Transverse colon (tissue), 4 donors: ENCODE data around the gene DPAGT1. TPM values are rescaled to one million over a fixed set of nuclear protein-coding genes. Genes with fewer than 3 reads are reported as not detected.

Experiments used
- DNase-seq: peaks from one replicate; pipeline ENCODE4 v3.0.0-alpha.2; 2019
- H3K27ac ChIP-seq, 4 donors: fragments of 200-600 bp; sonication (generic); 2 replicates each; pipeline ENCODE4 v1.5.1; 2016 to 2018; ENCODE audit warnings: inconsistent platforms in 4 of 4
- H3K27me3 ChIP-seq: fragments of 200-600 bp; sonication (generic); 2 replicates; pipeline ENCODE4 v1.5.1; 2017; ENCODE audit warnings: inconsistent platforms
- H3K36me3 ChIP-seq, 4 donors: fragments of 200-600 bp; sonication (generic); 2 replicates each; pipeline ENCODE4 v1.5.1; 2017 to 2019; ENCODE audit warnings: inconsistent platforms in 4 of 4
- H3K4me1 ChIP-seq, 4 donors: fragments of 200-600 bp; sonication (generic); 2 replicates each; pipeline ENCODE4 v1.5.1; 2017 to 2020; ENCODE audit warnings: inconsistent platforms in 4 of 4
- H3K4me3 ChIP-seq, 4 donors: fragments of 200-600 bp; sonication (generic); 1 replicate in 1 of 4; 2 replicates in 3 of 4; pipeline versions ENCODE4 v1.5.1 to v1.6.1; 2017 to 2019; ENCODE audit warnings: inconsistent platforms in 4 of 4
- H3K9me3 ChIP-seq, 2 donors: fragments of 200-600 bp; sonication (generic); 2 replicates each; pipeline ENCODE4 v1.5.1; 2017 to 2019; ENCODE audit warnings: inconsistent platforms in 2 of 2
- EP300 ChIP-seq: sonication (generic); formaldehyde crosslinking; IDR thresholded peaks from one replicate; pipeline ENCODE4 v1.6.1; 2017; ENCODE audit warnings: antibody characterized with exemption, low read depth
- WGBS, 2 donors: methylation state at CpG; one replicate each; pipeline ENCODE4 v1.1.5; 2018; ENCODE audit warnings: low coverage in 1 of 2; 5-methylcytosine and 5-hydroxymethylcytosine counted together
- in situ Hi-C, 4 donors: fragments of 200-750 bp; cut with MboI; loops; one replicate each; pipeline versions ENCODE4 v1.15.0 to v1.15.1; 2017; ENCODE audit warnings: low sequenced_read_pairs in 3 of 4, low pct_ligation_motif_present in 1 of 4, low pct_unique_long_range_greater_than_20kb in 1 of 4
- intact Hi-C: fragments of 100-400 bp; cut with DNase I; formaldehyde crosslinking; loops from one replicate; pipeline ENCODE4 v1.15.1; 2023; ENCODE audit warnings: low total_unique reads
- total RNA-seq, 4 donors: library from RNA; depleted of rRNA; stranded (reverse); fragments of >200 nt; gene quantifications; one replicate each; pipeline ENCODE4 v1.1.0, GENCODE V29; 2016

Gene DPAGT1
- total RNA-seq, 4 donors from 2014 or later, result 4.5 to 63.9 (median 26.3) TPM

DNA sequence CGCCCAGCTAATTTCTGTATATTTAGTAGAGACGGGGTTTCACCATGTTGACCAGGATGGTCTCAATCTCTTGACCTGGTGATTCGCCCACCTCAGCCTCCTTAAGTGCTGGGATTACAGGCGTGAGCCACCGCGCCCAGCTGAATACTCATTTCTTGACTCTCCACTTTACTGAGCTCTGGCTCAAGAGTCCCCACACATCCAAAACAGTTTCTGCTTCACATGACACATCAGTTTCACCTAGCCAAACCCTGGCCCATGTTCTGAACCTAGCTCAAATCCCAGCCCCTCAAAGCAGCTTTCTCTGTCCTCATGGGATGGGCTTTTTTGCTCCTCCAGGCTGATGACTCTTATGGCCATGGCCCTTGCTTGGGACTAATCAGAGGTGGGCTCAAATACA is 54.4 kb downstream of the DPAGT1 start:
- Histone ChIP-seq H3K27me3 (no peaks in the 10 kb centered on the region), H3K9me3 (no peaks in the 10 kb centered on the region), H3K4me3 (no peak overlapping the region), H3K4me1 (no peaks in the 10 kb centered on the region), H3K27ac (no peak overlapping the region), H3K36me3 (peaks cover 0 to 56% (median 18%) of the 10 kb centered on the region in 4 donors)
- in situ Hi-C loops (no loop called here), intact Hi-C loops (no loop called here)
- no peak for DNase-seq
- no peak for TF ChIP-seq EP300
- WGBS, 2 donors, result 85% methylated on average over 6 of the region's 6 CpGs; no CpG with 5 or more reads in 1 of the 2 donors

Other genes with a start within 250 kb of the DPAGT1 start
- 1 to 10 TPM in 2 of 4 donors, not detected in 2; 2.5 to 4.1 TPM for gene CXCR5, start 218.0 kb downstream of the DPAGT1 start, total RNA-seq
- gene BCL9L, start 175.9 kb downstream of the DPAGT1 start, total RNA-seq, result 10 to 100 TPM; 15.9 to 23.9 (median 18.5) TPM
- gene UPK2, start 145.6 kb downstream of the DPAGT1 start, total RNA-seq, result not detected
- gene FOXR1, start 130.1 kb downstream of the DPAGT1 start, total RNA-seq, result not detected
- gene CENATAC, start 103.7 kb downstream of the DPAGT1 start, total RNA-seq, result 10 to 100 TPM; 46.1 to 94.3 (median 82.2) TPM
- 1,000 to 10,000 TPM in 1 of 4 donors, 100 to 1,000 TPM in 3; 220 to 1,105 (median 540) TPM for gene RPS25, start 83.5 kb downstream of the DPAGT1 start, total RNA-seq
- gene TRAPPC4, start 83.1 kb downstream of the DPAGT1 start, total RNA-seq, result 100 to 1,000 TPM in 1 of 4 donors, 10 to 100 TPM in 3; 37.4 to 105 (median 74.8) TPM
- gene SLC37A4, start 71.0 kb downstream of the DPAGT1 start, total RNA-seq, result 10 to 100 TPM; 34.0 to 88.3 (median 81.2) TPM
- gene HYOU1, start 44.6 kb downstream of the DPAGT1 start, total RNA-seq, result 100 to 1,000 TPM in 1 of 4 donors, 10 to 100 TPM in 3; 46.4 to 131 (median 61.0) TPM
- gene VPS11, start 34.0 kb downstream of the DPAGT1 start, total RNA-seq, result 100 to 1,000 TPM in 1 of 4 donors, 10 to 100 TPM in 3; 19.8 to 122 (median 31.2) TPM
- 100 to 1,000 TPM in 1 of 4 donors, 10 to 100 TPM in 2, not detected in 1; 10.8 to 353 (median 21.3) TPM for gene HMBS, start 17.0 kb downstream of the DPAGT1 start, total RNA-seq
- gene C2CD2L, start 5.5 kb upstream of the DPAGT1 start, total RNA-seq, result 10 to 100 TPM; 11.5 to 56.9 (median 32.7) TPM
- gene HINFP, start 19.7 kb upstream of the DPAGT1 start, total RNA-seq, result 10 to 100 TPM; 20.7 to 63.6 (median 48.2) TPM
- gene ABCG4, start 47.2 kb upstream of the DPAGT1 start, total RNA-seq, result under 1 TPM in 1 of 4 donors, not detected in 3; 0.14 TPM
- 10 to 100 TPM; 16.4 to 30.1 (median 18.2) TPM for gene NLRX1, start 66.9 kb upstream of the DPAGT1 start, total RNA-seq
- 100 to 1,000 TPM in 2 of 4 donors, 10 to 100 TPM in 2; 75.2 to 248 (median 111) TPM for gene NHERF4, start 83.6 kb upstream of the DPAGT1 start, total RNA-seq
- gene CBL, start 104.5 kb upstream of the DPAGT1 start, total RNA-seq, result 10 to 100 TPM in 3 of 4 donors, 1 to 10 TPM in 1; 6.8 to 18.7 (median 12.4) TPM
- gene MCAM, start 215.3 kb upstream of the DPAGT1 start, total RNA-seq, result 100 to 1,000 TPM in 3 of 4 donors, 10 to 100 TPM in 1; 87.4 to 466 (median 150) TPM
- 10 to 100 TPM; 10.0 to 27.3 (median 13.9) TPM for gene RNF26, start 232.7 kb upstream of the DPAGT1 start, total RNA-seq
- 10 to 100 TPM in 2 of 4 donors, 1 to 10 TPM in 2; 7.6 to 20.5 (median 11.4) TPM for gene C1QTNF5, start 239.0 kb upstream of the DPAGT1 start, total RNA-seq
- gene MFRP, start 244.9 kb upstream of the DPAGT1 start, total RNA-seq, result under 1 TPM in 1 of 4 donors, not detected in 3; 0.32 TPM